Natural killer cell (primary cell): ENCODE measurements around the gene STMN3. TPM values are rescaled to one million over a fixed set of nuclear protein-coding genes. Genes with fewer than 3 reads are reported as not detected.

Experiments
- ATAC-seq, 3 donors: fragments of 150-1000 bp in 2 of 3; fragments of 200-7000 bp in 1 of 3; cut with Tn5 transposase; 1 replicate in 1 of 3; 2 replicates in 2 of 3; pipeline ENCODE4 v1.10.0; 2021; ENCODE audit warnings: mild to moderate bottlenecking in 2 of 3, moderate library complexity in 2 of 3
- DNase-seq, 2 donors: peaks; one replicate each; pipeline versions ENCODE4 v3.0.0 to v3.0.0-alpha.2; 2013 to 2021; ENCODE audit warnings: mixed read lengths in 1 of 2
- H3K27ac ChIP-seq: one replicate; pipeline ENCODE4 v1.5.1; 2013; ENCODE audit warnings: mild to moderate bottlenecking, low read length
- H3K27me3 ChIP-seq: one replicate; pipeline ENCODE4 v1.6.1; 2013; ENCODE audit warnings: low read length; ENCODE audit not compliant: control insufficient read depth, insufficient read depth
- H3K36me3 ChIP-seq: one replicate; pipeline ENCODE4 v1.6.1; 2013; ENCODE audit warnings: low read length; ENCODE audit not compliant: control insufficient read depth, insufficient read depth
- H3K4me1 ChIP-seq: one replicate; pipeline ENCODE4 v1.6.1; 2013; ENCODE audit warnings: low read length; ENCODE audit not compliant: control insufficient read depth, insufficient read depth
- H3K4me3 ChIP-seq: one replicate; pipeline ENCODE4 v1.5.1; 2013; ENCODE audit warnings: low read length
- H3K9me3 ChIP-seq: one replicate; pipeline ENCODE4 v1.6.1; 2013; ENCODE audit warnings: low read length; ENCODE audit not compliant: control insufficient read depth, insufficient read depth
- H3K27ac Mint-ChIP-seq, 2 donors: one replicate each; pipeline ENCODE4 v1.8.0; 2022; ENCODE audit warnings: mild to moderate bottlenecking in 2 of 2, mixed read lengths in 2 of 2, moderate library complexity in 1 of 2
- H3K27me3 Mint-ChIP-seq, 2 donors: one replicate each; pipeline ENCODE4 v1.8.0; 2022; ENCODE audit warnings: low read depth in 2 of 2, mixed read lengths in 2 of 2
- H3K36me3 Mint-ChIP-seq: one replicate; pipeline ENCODE4 v1.8.0; 2022; ENCODE audit warnings: mixed read lengths
- H3K4me1 Mint-ChIP-seq, 2 donors: one replicate each; pipeline ENCODE4 v1.8.0; 2022; ENCODE audit warnings: mixed read lengths in 2 of 2
- H3K4me3 Mint-ChIP-seq: one replicate; pipeline ENCODE4 v1.8.0; 2022; ENCODE audit warnings: mild to moderate bottlenecking, moderate library complexity, mixed read lengths
- H3K9me3 Mint-ChIP-seq, 2 donors: one replicate each; pipeline ENCODE4 v1.8.0; 2022; ENCODE audit warnings: mixed read lengths in 2 of 2
- WGBS: methylation state at CpG from one replicate; pipeline ENCODE4 v1.1.7; 2013; ENCODE audit warnings: missing lambda C conversion rate; ENCODE audit not compliant: insufficient coverage; 5-methylcytosine and 5-hydroxymethylcytosine counted together
- intact Hi-C: fragments of 100-400 bp; cut with micrococcal nuclease; formaldehyde crosslinking; loops from one replicate; pipeline ENCODE4 v1.14.2; 2022
- total RNA-seq, 4 donors: library from RNA; stranded (reverse); fragments of 120-200 nt in 1 of 4; gene quantifications; one replicate each; pipeline versions ENCODE4 v1.2.3 to v1.2.4, GENCODE V29; 2013 to 2022
- TF ChIP-seq, protein P1 (sequence below): fragments of 200-600 bp; IDR thresholded peaks from one replicate; pipeline ENCODE4 v1.8.0; 2022; ENCODE audit warnings: antibody characterized with exemption

Gene STMN3
- total RNA-seq, 3 donors from 2014 or later (not counting 1 experiment from before 2014, with no cell fraction given): 6.7 to 12.9 (median 8.3) TPM

DNA sequence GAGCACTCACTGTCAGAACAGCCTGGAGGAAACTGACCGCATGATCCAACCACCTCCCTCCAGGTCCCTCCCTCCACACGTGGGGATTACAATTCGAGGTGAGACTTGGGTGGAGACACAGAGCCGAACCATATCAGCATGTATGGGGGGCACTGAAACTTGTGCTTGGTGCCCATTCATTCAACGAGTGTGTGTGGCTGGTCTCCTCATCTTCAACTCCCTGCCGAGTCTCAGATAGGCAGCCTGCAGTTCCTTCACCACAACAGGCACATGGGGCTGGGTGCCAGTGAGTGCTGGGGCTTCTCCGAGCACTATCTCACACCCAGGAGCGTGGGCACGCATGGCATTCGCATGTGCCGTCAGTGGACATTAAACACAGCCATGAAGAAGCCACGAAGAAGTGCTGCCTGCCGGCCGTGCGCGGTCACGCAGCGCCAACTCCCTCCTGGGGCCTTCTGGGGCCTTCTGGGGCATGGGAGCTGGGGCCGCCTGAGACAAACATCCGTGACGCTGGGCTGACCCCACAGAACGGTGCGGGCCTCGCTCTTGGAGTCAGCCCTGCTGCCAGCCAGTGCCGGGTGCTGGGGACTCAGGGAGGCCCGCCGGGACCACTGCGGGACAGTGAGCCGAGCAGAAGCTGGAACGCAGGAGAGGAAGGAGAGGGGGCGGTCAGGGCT is 4.2 kb upstream of the STMN3 start:
- TF ChIP-seq, protein P1, sequence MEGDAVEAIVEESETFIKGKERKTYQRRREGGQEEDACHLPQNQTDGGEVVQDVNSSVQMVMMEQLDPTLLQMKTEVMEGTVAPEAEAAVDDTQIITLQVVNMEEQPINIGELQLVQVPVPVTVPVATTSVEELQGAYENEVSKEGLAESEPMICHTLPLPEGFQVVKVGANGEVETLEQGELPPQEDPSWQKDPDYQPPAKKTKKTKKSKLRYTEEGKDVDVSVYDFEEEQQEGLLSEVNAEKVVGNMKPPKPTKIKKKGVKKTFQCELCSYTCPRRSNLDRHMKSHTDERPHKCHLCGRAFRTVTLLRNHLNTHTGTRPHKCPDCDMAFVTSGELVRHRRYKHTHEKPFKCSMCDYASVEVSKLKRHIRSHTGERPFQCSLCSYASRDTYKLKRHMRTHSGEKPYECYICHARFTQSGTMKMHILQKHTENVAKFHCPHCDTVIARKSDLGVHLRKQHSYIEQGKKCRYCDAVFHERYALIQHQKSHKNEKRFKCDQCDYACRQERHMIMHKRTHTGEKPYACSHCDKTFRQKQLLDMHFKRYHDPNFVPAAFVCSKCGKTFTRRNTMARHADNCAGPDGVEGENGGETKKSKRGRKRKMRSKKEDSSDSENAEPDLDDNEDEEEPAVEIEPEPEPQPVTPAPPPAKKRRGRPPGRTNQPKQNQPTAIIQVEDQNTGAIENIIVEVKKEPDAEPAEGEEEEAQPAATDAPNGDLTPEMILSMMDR: no peak
- H3K4me1 ChIP-seq: peaks cover 41% of the 10 kb centered on the region
- peak in 1 of 2 donors; percentile 26 for DNase-seq
- H3K36me3 ChIP-seq: peaks cover 3% of the 10 kb centered on the region
- peak overlapping the region; percentile 76 for H3K4me3 ChIP-seq
- peaks cover 22 to 31% of the 10 kb centered on the region in 2 donors for H3K4me1 Mint-ChIP-seq
- WGBS: 66% methylated on average over 31 of the region's 31 CpGs
- no peak for ATAC-seq
- H3K4me3 Mint-ChIP-seq: peak overlapping the region; percentile 97
- H3K27me3 Mint-ChIP-seq: peaks cover 0 to 7% of the 10 kb centered on the region in 2 donors
- no peaks in the 10 kb centered on the region for H3K36me3 Mint-ChIP-seq
- no peaks in the 10 kb centered on the region for H3K9me3 Mint-ChIP-seq
- peak overlapping the region; percentile 92 to 95 for H3K27ac Mint-ChIP-seq
- peaks cover 12% of the 10 kb centered on the region for H3K27me3 ChIP-seq
- H3K9me3 ChIP-seq: no peaks in the 10 kb centered on the region
- no peak overlapping the region for H3K27ac ChIP-seq
- intact Hi-C loops: loop anchor here (5.0 kb wide), 1 partner anchor 120 kb away; the partner anchor contains the start of gene PTK6

DNA sequence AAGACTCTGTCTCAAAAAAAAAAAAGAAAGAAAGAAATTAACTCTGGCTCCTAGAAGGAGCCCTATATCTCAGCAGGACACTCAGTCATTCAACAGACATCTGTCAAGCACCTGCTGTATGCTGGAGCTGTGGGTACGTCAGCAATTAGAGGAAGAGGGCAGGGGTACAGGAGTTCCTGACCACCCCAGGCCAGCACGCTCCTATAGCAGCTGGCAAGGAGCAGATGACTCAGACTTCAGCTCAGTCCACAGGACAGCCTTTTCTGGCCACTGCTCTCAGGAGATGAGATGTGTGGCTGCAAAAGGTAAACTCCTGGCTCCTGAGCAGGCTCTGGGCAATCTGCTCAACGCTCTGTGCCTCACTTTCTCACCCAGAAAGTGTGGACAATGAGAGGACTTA is 3.2 kb upstream of the STMN3 start:
- peaks cover 12% of the 10 kb centered on the region for H3K27me3 ChIP-seq
- no peaks in the 10 kb centered on the region for H3K9me3 ChIP-seq
- TF ChIP-seq, protein P1: no peak
- no peak for DNase-seq
- no peak overlapping the region for H3K27ac Mint-ChIP-seq
- no peak for ATAC-seq
- H3K27ac ChIP-seq: no peak overlapping the region
- 91% methylated on average over 3 of the region's 3 CpGs for WGBS
- H3K36me3 Mint-ChIP-seq: no peaks in the 10 kb centered on the region
- peaks cover 48% of the 10 kb centered on the region for H3K4me1 ChIP-seq
- H3K36me3 ChIP-seq: no peaks in the 10 kb centered on the region
- no peak overlapping the region for H3K4me3 ChIP-seq
- H3K4me3 Mint-ChIP-seq: peak overlapping the region; percentile 97
- H3K4me1 Mint-ChIP-seq: peaks cover 25 to 35% of the 10 kb centered on the region in 2 donors
- intact Hi-C loops: loop anchor here (5.0 kb wide), 1 partner anchor 119 kb away; the partner anchor contains the start of gene PTK6
- no peaks in the 10 kb centered on the region for H3K9me3 Mint-ChIP-seq
- H3K27me3 Mint-ChIP-seq: peaks cover 0 to 10% of the 10 kb centered on the region in 2 donors

DNA sequence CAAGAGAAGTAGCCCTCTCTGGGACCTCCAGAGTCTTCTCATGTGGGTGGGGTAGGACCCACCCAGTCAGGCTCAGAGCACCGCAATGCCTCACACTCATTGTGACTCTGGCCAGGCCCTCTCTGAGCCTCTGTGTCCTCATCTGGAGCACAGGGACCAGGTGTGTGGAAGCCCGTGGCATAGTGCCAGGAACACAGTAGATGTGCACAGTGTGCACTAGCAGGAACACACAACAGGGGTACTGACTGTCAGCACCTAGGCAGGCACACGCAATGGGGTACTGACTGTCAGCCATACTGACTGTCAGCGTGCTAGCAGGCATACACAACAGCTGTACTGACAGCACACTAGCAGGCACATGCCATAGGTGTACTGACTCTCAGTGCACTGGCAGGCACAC is 2.0 kb upstream of the STMN3 start:
- peaks cover 0 to 10% of the 10 kb centered on the region in 2 donors for H3K27me3 Mint-ChIP-seq
- 97% methylated on average over 4 of the region's 4 CpGs for WGBS
- peaks cover 12% of the 10 kb centered on the region for H3K27me3 ChIP-seq
- H3K36me3 ChIP-seq: no peaks in the 10 kb centered on the region
- DNase-seq (no peak), ATAC-seq (no peak)
- H3K9me3 ChIP-seq: no peaks in the 10 kb centered on the region
- no peak overlapping the region for H3K27ac Mint-ChIP-seq
- no peaks in the 10 kb centered on the region for H3K36me3 Mint-ChIP-seq
- peaks cover 27 to 37% of the 10 kb centered on the region in 2 donors for H3K4me1 Mint-ChIP-seq
- H3K4me3 ChIP-seq: no peak overlapping the region
- H3K4me3 Mint-ChIP-seq: no peak overlapping the region
- no peaks in the 10 kb centered on the region for H3K9me3 Mint-ChIP-seq
- intact Hi-C loops: loop anchor here (5.0 kb wide), 1 partner anchor 118 kb away; the partner anchor contains the start of gene PTK6
- no peak overlapping the region for H3K27ac ChIP-seq
- TF ChIP-seq, protein P1: no peak
- H3K4me1 ChIP-seq: peaks cover 48% of the 10 kb centered on the region
